K562 (cell line): ENCODE data around the gene DROSHA. TPM values are rescaled to one million over a fixed set of nuclear protein-coding genes. Genes with fewer than 3 reads are reported as not detected.

Source experiments
- ATAC-seq: fragments of 200-7000 bp; cut with Tn5 transposase; 3 replicates; pipeline ENCODE4 v1.9.1; 2020; ENCODE audit warnings: moderate library complexity
- BruUV-seq: library from RNA; stranded (reverse); fragments of 400-500 nt; replicated peaks from 2 replicates; lab custom pipeline; 2021; lab: Mats Ljungman, UMichigan
- CTCF ChIA-PET: fragments of 300-600 bp; formaldehyde crosslinking; extraction: SDS; loops from one replicate; lab custom pipeline; 2021; ENCODE audit warnings: low intra/inter-chr PET ratio; lab: Yijun Ruan, JAX
- POLR2A ChIA-PET: fragments of 300-600, 350-650 bp; sonication (Branson Sonifier 250); formaldehyde crosslinking; extraction: SDS; loops from one replicate; lab custom pipeline; 2021; ENCODE audit warnings: antibody characterized with exemption, inconsistent platforms; lab: Yijun Ruan, JAX
- DNase-seq, 4 experiments: peaks; one replicate each; pipeline versions ENCODE4 v3.0.0 to v3.0.0-alpha.2; 2011 to 2018; ENCODE audit warnings: low spot score in 3 of 4, mixed read lengths in 3 of 4; ENCODE audit errors: extremely low read depth in 1 of 4
- FAIRE-seq: peaks from 2 replicates; lab custom pipeline; 2011; peaks lifted over from hg19 to GRCh38; lab: Jason Lieb, UNC
- H2AFZ ChIP-seq: 2 replicates; pipeline ENCODE4 v1.6.0; 2011; ENCODE audit warnings: low read depth, low read length, control low read depth, inconsistent platforms
- H3K27ac ChIP-seq: fragments of 200-600 bp; 3 replicates; pipeline ENCODE4 v1.8.0; 2011; ENCODE audit warnings: low read depth, mild to moderate bottlenecking, control low read depth, inconsistent platforms, low read length, moderate library complexity, mixed read lengths; ENCODE audit errors: extremely low read depth
- H3K27me3 ChIP-seq, 2 experiments: fragments of 300-600 bp in 1 of 2; 2 replicates in 1 of 2; 3 replicates in 1 of 2; pipeline versions ENCODE4 v1.6.0 to v1.8.0; 2011; ENCODE audit warnings: inconsistent platforms in 2 of 2, low read length in 2 of 2, mild to moderate bottlenecking in 1 of 2, mixed read lengths in 1 of 2, moderate library complexity in 1 of 2; ENCODE audit not compliant: control insufficient read depth in 2 of 2, insufficient read depth in 2 of 2
- H3K36me3 ChIP-seq: fragments of 300-600 bp; 3 replicates; pipeline ENCODE4 v1.8.0; 2011; ENCODE audit warnings: mild to moderate bottlenecking, low read length, inconsistent platforms; ENCODE audit not compliant: control insufficient read depth, insufficient read depth
- H3K4me1 ChIP-seq, 2 experiments: fragments of 200-600 bp in 1 of 2; replicated peaks in 1 of 2; 2 replicates in 1 of 2; 3 replicates in 1 of 2; pipeline versions ENCODE4 v1.5.1 to v1.8.0; 2011; ENCODE audit warnings: inconsistent platforms in 2 of 2, low read length in 2 of 2, mild to moderate bottlenecking in 1 of 2, mixed read lengths in 1 of 2, moderate library complexity in 1 of 2; ENCODE audit not compliant: control insufficient read depth in 2 of 2, insufficient read depth in 2 of 2
- H3K4me2 ChIP-seq: 2 replicates; pipeline ENCODE4 v1.6.1; 2011; ENCODE audit warnings: low read length, control low read depth, inconsistent platforms, mixed read lengths; ENCODE audit not compliant: insufficient read depth
- H3K4me3 ChIP-seq: fragments of 200-600 bp; sonication (generic), shearing (Covaris generic); 2 replicates; pipeline ENCODE4 v1.5.1; 2016; ENCODE audit warnings: control low read depth, inconsistent platforms
- H3K79me2 ChIP-seq: fragments of 200-600 bp; 3 replicates; pipeline ENCODE4 v1.8.0; 2011; ENCODE audit warnings: low read length, inconsistent platforms; ENCODE audit not compliant: control insufficient read depth, insufficient read depth
- H3K9ac ChIP-seq, 2 experiments: 2 replicates each; pipeline versions ENCODE4 v1.6.0 to v1.6.1; 2011; ENCODE audit warnings: low read depth in 2 of 2, low read length in 2 of 2, control low read depth in 1 of 2, inconsistent platforms in 1 of 2, mild to moderate bottlenecking in 1 of 2, mixed read lengths in 1 of 2; ENCODE audit not compliant: insufficient read depth in 1 of 2
- H3K9me1 ChIP-seq: one replicate; pipeline ENCODE4 v1.6.0; 2011; ENCODE audit warnings: inconsistent platforms, mild to moderate bottlenecking, low read length, moderate library complexity; ENCODE audit not compliant: control insufficient read depth, insufficient read depth
- H3K9me3 ChIP-seq: replicated peaks from 2 replicates; pipeline ENCODE4 v1.5.1; 2011; ENCODE audit warnings: low read depth, low read length, inconsistent platforms; ENCODE audit not compliant: control insufficient read depth, insufficient read depth
- H4K20me1 ChIP-seq: replicated peaks from 2 replicates; pipeline ENCODE4 v1.6.1; 2011; ENCODE audit warnings: low read length, inconsistent platforms, mixed read lengths; ENCODE audit not compliant: control insufficient read depth, insufficient read depth
- CBFA2T3 ChIP-seq: fragments of 450-650 bp; IDR thresholded peaks from 2 replicates; pipeline ENCODE4 v1.6.1; 2017
- ELF1 ChIP-seq: fragments of 200-800 bp; sonication (Bioruptor generic); IDR thresholded peaks from 2 replicates; pipeline ENCODE4 v1.6.1; 2016; ENCODE audit warnings: missing genetic modification characterization, missing compliant biosample characterization
- HCFC1 ChIP-seq: IDR thresholded peaks from 2 replicates; pipeline ENCODE4 v1.6.1; 2012; ENCODE audit warnings: low read depth, low read length, improper control_type of control experiment
- HSF4 ChIP-seq: fragments of 250-450 bp; sonication (Bioruptor Pico); IDR thresholded peaks from 2 replicates; pipeline ENCODE4 v2.1.2; 2022; ENCODE audit warnings: mild to moderate bottlenecking, moderate library complexity, borderline replicate concordance
- KAT8 ChIP-seq: fragments of 450-650 bp; IDR thresholded peaks from 2 replicates; pipeline ENCODE4 v1.6.1; 2016; ENCODE audit warnings: low read depth, mild to moderate bottlenecking
- NCOR1 ChIP-seq: fragments of 450-650 bp; IDR thresholded peaks from 2 replicates; pipeline ENCODE4 v1.6.1; 2016; ENCODE audit warnings: mild to moderate bottlenecking, moderate library complexity
- POLR2H ChIP-seq: IDR thresholded peaks from 2 replicates; pipeline ENCODE4 v1.6.1; 2016; ENCODE audit warnings: missing genetic modification characterization, low read depth, mild to moderate bottlenecking, control low read depth, missing compliant biosample characterization, moderate library complexity
- RAD21 ChIP-seq, 2 experiments: fragments of 250-450 bp in 1 of 2; fragments of 450-650 bp in 1 of 2; sonication (Bioruptor Pico) in 1 of 2; formaldehyde crosslinking in 1 of 2; IDR thresholded peaks in 1 of 2; conservative IDR thresholded peaks in 1 of 2; 2 replicates each; pipeline versions ENCODE4 v1.4.0 to v1.8.0; 2020 to 2022; ENCODE audit warnings: mild to moderate bottlenecking in 2 of 2, moderate library complexity in 1 of 2
- RNF2 ChIP-seq: sonication (generic); IDR thresholded peaks from 2 replicates; pipeline ENCODE4 v1.6.1; 2016
- SMAD1 ChIP-seq: fragments of 150-350 bp; IDR thresholded peaks from 2 replicates; pipeline ENCODE4 v1.6.1; 2014; ENCODE audit warnings: low read length, low read depth; ENCODE audit not compliant: partially characterized antibody
- ZFP30 ChIP-seq: fragments of 250-450 bp; sonication (Bioruptor Pico); IDR thresholded peaks from 2 replicates; pipeline ENCODE4 v1.8.0; 2022; ENCODE audit warnings: moderate library complexity, mild to moderate bottlenecking, inconsistent platforms, borderline replicate concordance
- ZNF347 ChIP-seq: fragments of 450-650 bp; formaldehyde crosslinking; IDR thresholded peaks from 2 replicates; pipeline ENCODE4 v1.4.0; 2020; ENCODE audit warnings: low read depth, mild to moderate bottlenecking, moderate library complexity
- ZZZ3 ChIP-seq: fragments of 450-650 bp; IDR thresholded peaks from 2 replicates; pipeline ENCODE4 v1.6.1; 2016; ENCODE audit warnings: antibody characterized with exemption, mild to moderate bottlenecking, moderate library complexity
- WGBS: fragments of 100-300 bp; shearing (Covaris generic); methylation state at CpG from one replicate; pipeline ENCODE4 v1.1.6; 2016; ENCODE audit warnings: low coverage, mixed read lengths; ENCODE audit not compliant: insufficient coverage; ENCODE audit errors: missing lambda C conversion rate; 5-methylcytosine and 5-hydroxymethylcytosine counted together
- in situ Hi-C: fragments of 300-500 bp; cut with MboI; formaldehyde crosslinking; loops from 4 replicates; pipeline ENCODE4 v1.15.0; 2018; ENCODE audit warnings: inconsistent platforms, mixed read lengths
- intact Hi-C: fragments of 100-400 bp; cut with micrococcal nuclease; formaldehyde crosslinking; loops from 2 replicates; pipeline ENCODE4 v1.14.2; 2022
- polyA plus RNA-seq, 8 experiments: library from polyadenylated mRNA; depleted of rRNA in 4 of 8; stranded (reverse) in 5 of 8; unstranded in 3 of 8; fragments of >200 nt; fragmentation: Nextera tagmentation in 2 of 8; fragmentation: Illumina TruSeq in 1 of 8; extraction: Ambion mirVana in 2 of 8; extraction: Trizol in 1 of 8; gene quantifications; 2 replicates each; pipeline versions ENCODE4 v1.2.1 to v1.2.3, GENCODE V29; 2011 to 2014; ENCODE audit warnings: inconsistent platforms in 1 of 8, missing spikeins in 1 of 8
- total RNA-seq, 7 experiments: library from RNA; depleted of rRNA in 6 of 7; stranded (reverse); fragments of >200 nt in 6 of 7; fragmentation: Illumina TruSeq in 2 of 7; extraction: Trizol in 2 of 7; gene quantifications; 2 replicates each; pipeline versions ENCODE4 v1.2.1 to v1.2.3, GENCODE V29; 2011 to 2021; ENCODE audit warnings: low replicate concordance in 1 of 7
- TF ChIP-seq, protein P1 (sequence below): IDR thresholded peaks from 2 replicates; pipeline ENCODE4 v1.6.1; 2014; ENCODE audit warnings: antibody characterized with exemption
- TF ChIP-seq, protein P2 (sequence below): sonication (generic); formaldehyde crosslinking; IDR thresholded peaks from 2 replicates; pipeline ENCODE4 v1.8.0; 2022; ENCODE audit warnings: mild to moderate bottlenecking, low read depth, missing genetic modification reagents
- TF ChIP-seq, protein P3 (sequence below): fragments of 450-650 bp; formaldehyde crosslinking; IDR thresholded peaks from 2 replicates; pipeline ENCODE4 v1.4.0; 2020; ENCODE audit warnings: mild to moderate bottlenecking
- TF ChIP-seq, protein P4 (sequence below): sonication (generic); formaldehyde crosslinking; IDR thresholded peaks from 2 replicates; pipeline ENCODE4 v1.8.0; 2022; ENCODE audit warnings: missing genetic modification reagents, mild to moderate bottlenecking, borderline replicate concordance

The DROSHA gene
- total and polyA plus RNA-seq, 9 of the 15 experiments (the other 6 are each of a cell fraction or from before 2014, with no cell fraction given): 52.5 to 109 (median 68.9) TPM

DNA sequence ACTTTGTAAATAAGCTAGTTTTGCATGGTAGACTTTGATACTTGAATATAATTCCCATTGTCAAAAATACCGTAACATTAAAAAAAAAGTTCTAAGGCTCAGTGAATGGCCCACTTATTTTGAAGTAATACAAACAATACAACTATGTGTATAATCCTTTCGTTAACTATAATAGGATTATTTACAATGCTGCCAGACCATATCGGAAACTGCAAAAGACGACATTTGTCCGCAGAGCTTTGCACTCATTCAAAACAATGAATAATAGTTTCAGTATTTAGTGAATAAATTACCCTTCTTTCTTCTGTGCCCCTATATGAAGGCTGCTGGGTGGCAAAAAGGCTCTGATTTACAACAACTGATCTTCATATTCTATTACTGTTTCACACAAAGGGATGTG, 121.8 kb downstream of the DROSHA start:
- Histone ChIP-seq H3K9ac (no peak overlapping the region), H3K4me3 (no peak overlapping the region), H3K36me3 (peaks cover 94% of the 10 kb centered on the region), H3K4me2 (no peak overlapping the region), H3K9me3 (no peaks in the 10 kb centered on the region), H3K4me1 (no peaks in the 10 kb centered on the region), H3K79me2 (no peaks in the 10 kb centered on the region), H4K20me1 (no peaks in the 10 kb centered on the region), H3K27ac (no peak overlapping the region), H3K27me3 (no peaks in the 10 kb centered on the region), H2AFZ (no peak overlapping the region), H3K9me1 (no peaks in the 10 kb centered on the region)
- POLR2A ChIA-PET: interaction anchor here (0.9 kb wide), 1 partner anchor 9 kb away, joined by 6 read pairs; no protein-coding TSS in a partner anchor
- no peak for DNase-seq
- BruUV-seq: no TSS peak
- CTCF ChIA-PET: no interaction called here
- 98% methylated on average over 5 of the region's 5 CpGs for WGBS
- no peak for ATAC-seq
- FAIRE-seq: no peak
- intact Hi-C loops (no loop called here), in situ Hi-C loops (no loop called here)
- TF ChIP-seq KAT8: no peak
- TF ChIP-seq RNF2: no peak
- no peak for TF ChIP-seq NCOR1
- no peak for TF ChIP-seq CBFA2T3
- TF ChIP-seq, protein P1, sequence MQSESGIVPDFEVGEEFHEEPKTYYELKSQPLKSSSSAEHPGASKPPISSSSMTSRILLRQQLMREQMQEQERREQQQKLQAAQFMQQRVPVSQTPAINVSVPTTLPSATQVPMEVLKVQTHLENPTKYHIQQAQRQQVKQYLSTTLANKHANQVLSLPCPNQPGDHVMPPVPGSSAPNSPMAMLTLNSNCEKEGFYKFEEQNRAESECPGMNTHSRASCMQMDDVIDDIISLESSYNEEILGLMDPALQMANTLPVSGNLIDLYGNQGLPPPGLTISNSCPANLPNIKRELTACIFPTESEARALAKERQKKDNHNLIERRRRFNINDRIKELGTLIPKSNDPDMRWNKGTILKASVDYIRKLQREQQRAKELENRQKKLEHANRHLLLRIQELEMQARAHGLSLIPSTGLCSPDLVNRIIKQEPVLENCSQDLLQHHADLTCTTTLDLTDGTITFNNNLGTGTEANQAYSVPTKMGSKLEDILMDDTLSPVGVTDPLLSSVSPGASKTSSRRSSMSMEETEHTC: no peak
- TF ChIP-seq ZFP30: no peak
- no peak for TF ChIP-seq RAD21 (CRISPR knock-in tag; conservative IDR thresholded peaks at IDR 0.05 in 1 of 2, IDR thresholded peaks at IDR 0.05 in 1 of 2)
- no peak for TF ChIP-seq ZNF347 (CRISPR knock-in tag)
- TF ChIP-seq POLR2H: no peak
- TF ChIP-seq SMAD1: no peak
- no peak for TF ChIP-seq HCFC1
- TF ChIP-seq, protein P2, sequence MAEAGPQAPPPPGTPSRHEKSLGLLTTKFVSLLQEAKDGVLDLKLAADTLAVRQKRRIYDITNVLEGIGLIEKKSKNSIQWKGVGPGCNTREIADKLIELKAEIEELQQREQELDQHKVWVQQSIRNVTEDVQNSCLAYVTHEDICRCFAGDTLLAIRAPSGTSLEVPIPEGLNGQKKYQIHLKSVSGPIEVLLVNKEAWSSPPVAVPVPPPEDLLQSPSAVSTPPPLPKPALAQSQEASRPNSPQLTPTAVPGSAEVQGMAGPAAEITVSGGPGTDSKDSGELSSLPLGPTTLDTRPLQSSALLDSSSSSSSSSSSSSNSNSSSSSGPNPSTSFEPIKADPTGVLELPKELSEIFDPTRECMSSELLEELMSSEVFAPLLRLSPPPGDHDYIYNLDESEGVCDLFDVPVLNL: no peak
- TF ChIP-seq, protein P3, sequence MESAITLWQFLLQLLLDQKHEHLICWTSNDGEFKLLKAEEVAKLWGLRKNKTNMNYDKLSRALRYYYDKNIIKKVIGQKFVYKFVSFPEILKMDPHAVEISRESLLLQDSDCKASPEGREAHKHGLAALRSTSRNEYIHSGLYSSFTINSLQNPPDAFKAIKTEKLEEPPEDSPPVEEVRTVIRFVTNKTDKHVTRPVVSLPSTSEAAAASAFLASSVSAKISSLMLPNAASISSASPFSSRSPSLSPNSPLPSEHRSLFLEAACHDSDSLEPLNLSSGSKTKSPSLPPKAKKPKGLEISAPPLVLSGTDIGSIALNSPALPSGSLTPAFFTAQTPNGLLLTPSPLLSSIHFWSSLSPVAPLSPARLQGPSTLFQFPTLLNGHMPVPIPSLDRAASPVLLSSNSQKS: no peak
- no peak for TF ChIP-seq HSF4
- no peak for TF ChIP-seq ZZZ3
- no peak for TF ChIP-seq ELF1
- TF ChIP-seq, protein P4, sequence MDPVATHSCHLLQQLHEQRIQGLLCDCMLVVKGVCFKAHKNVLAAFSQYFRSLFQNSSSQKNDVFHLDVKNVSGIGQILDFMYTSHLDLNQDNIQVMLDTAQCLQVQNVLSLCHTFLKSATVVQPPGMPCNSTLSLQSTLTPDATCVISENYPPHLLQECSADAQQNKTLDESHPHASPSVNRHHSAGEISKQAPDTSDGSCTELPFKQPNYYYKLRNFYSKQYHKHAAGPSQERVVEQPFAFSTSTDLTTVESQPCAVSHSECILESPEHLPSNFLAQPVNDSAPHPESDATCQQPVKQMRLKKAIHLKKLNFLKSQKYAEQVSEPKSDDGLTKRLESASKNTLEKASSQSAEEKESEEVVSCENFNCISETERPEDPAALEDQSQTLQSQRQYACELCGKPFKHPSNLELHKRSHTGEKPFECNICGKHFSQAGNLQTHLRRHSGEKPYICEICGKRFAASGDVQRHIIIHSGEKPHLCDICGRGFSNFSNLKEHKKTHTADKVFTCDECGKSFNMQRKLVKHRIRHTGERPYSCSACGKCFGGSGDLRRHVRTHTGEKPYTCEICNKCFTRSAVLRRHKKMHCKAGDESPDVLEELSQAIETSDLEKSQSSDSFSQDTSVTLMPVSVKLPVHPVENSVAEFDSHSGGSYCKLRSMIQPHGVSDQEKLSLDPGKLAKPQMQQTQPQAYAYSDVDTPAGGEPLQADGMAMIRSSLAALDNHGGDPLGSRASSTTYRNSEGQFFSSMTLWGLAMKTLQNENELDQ: no peak
